Natural killer cell (primary cell): Measurements from ENCODE around the gene C22orf31. TPM values are rescaled to one million over a fixed set of nuclear protein-coding genes. Genes with fewer than 3 reads are reported as not detected.

Source experiments
- ATAC-seq, 3 donors: fragments of 150-1000 bp in 2 of 3; fragments of 200-7000 bp in 1 of 3; cut with Tn5 transposase; 1 replicate in 1 of 3; 2 replicates in 2 of 3; pipeline ENCODE4 v1.10.0; 2021; ENCODE audit warnings: mild to moderate bottlenecking in 2 of 3, moderate library complexity in 2 of 3
- DNase-seq, 2 donors: peaks; one replicate each; pipeline versions ENCODE4 v3.0.0 to v3.0.0-alpha.2; 2013 to 2021; ENCODE audit warnings: mixed read lengths in 1 of 2
- H3K27ac ChIP-seq: one replicate; pipeline ENCODE4 v1.5.1; 2013; ENCODE audit warnings: mild to moderate bottlenecking, low read length
- H3K27me3 ChIP-seq: one replicate; pipeline ENCODE4 v1.6.1; 2013; ENCODE audit warnings: low read length; ENCODE audit not compliant: control insufficient read depth, insufficient read depth
- H3K36me3 ChIP-seq: one replicate; pipeline ENCODE4 v1.6.1; 2013; ENCODE audit warnings: low read length; ENCODE audit not compliant: control insufficient read depth, insufficient read depth
- H3K4me1 ChIP-seq: one replicate; pipeline ENCODE4 v1.6.1; 2013; ENCODE audit warnings: low read length; ENCODE audit not compliant: control insufficient read depth, insufficient read depth
- H3K4me3 ChIP-seq: one replicate; pipeline ENCODE4 v1.5.1; 2013; ENCODE audit warnings: low read length
- H3K9me3 ChIP-seq: one replicate; pipeline ENCODE4 v1.6.1; 2013; ENCODE audit warnings: low read length; ENCODE audit not compliant: control insufficient read depth, insufficient read depth
- H3K27ac Mint-ChIP-seq, 2 donors: one replicate each; pipeline ENCODE4 v1.8.0; 2022; ENCODE audit warnings: mild to moderate bottlenecking in 2 of 2, mixed read lengths in 2 of 2, moderate library complexity in 1 of 2
- H3K27me3 Mint-ChIP-seq, 2 donors: one replicate each; pipeline ENCODE4 v1.8.0; 2022; ENCODE audit warnings: low read depth in 2 of 2, mixed read lengths in 2 of 2
- H3K36me3 Mint-ChIP-seq: one replicate; pipeline ENCODE4 v1.8.0; 2022; ENCODE audit warnings: mixed read lengths
- H3K4me1 Mint-ChIP-seq, 2 donors: one replicate each; pipeline ENCODE4 v1.8.0; 2022; ENCODE audit warnings: mixed read lengths in 2 of 2
- H3K4me3 Mint-ChIP-seq: one replicate; pipeline ENCODE4 v1.8.0; 2022; ENCODE audit warnings: mild to moderate bottlenecking, moderate library complexity, mixed read lengths
- H3K9me3 Mint-ChIP-seq, 2 donors: one replicate each; pipeline ENCODE4 v1.8.0; 2022; ENCODE audit warnings: mixed read lengths in 2 of 2
- CTCF ChIP-seq: fragments of 200-600 bp; IDR thresholded peaks from one replicate; pipeline ENCODE4 v1.8.0; 2022; ENCODE audit warnings: antibody characterized with exemption
- WGBS: methylation state at CpG from one replicate; pipeline ENCODE4 v1.1.7; 2013; ENCODE audit warnings: missing lambda C conversion rate; ENCODE audit not compliant: insufficient coverage; 5-methylcytosine and 5-hydroxymethylcytosine counted together
- intact Hi-C: fragments of 100-400 bp; cut with micrococcal nuclease; formaldehyde crosslinking; loops from one replicate; pipeline ENCODE4 v1.14.2; 2022
- total RNA-seq, 4 donors: library from RNA; stranded (reverse); fragments of 120-200 nt in 1 of 4; gene quantifications; one replicate each; pipeline versions ENCODE4 v1.2.3 to v1.2.4, GENCODE V29; 2013 to 2022

Gene C22orf31
- total RNA-seq, 3 donors from 2014 or later (not counting 1 experiment from before 2014, with no cell fraction given): not detected

- ATAC-seq (no peak), DNase-seq (no peak)
- Mint-ChIP-seq H3K36me3 (no peaks in the 10 kb centered on the region), H3K9me3 (no peaks in the 10 kb centered on the region), H3K4me3 (no peak overlapping the region), H3K4me1 (no peaks in the 10 kb centered on the region), H3K27ac (no peak overlapping the region), H3K27me3 (peaks cover 0 to 16% of the 10 kb centered on the region in 2 donors)
- Histone ChIP-seq H3K27me3 (no peaks in the 10 kb centered on the region), H3K27ac (no peak overlapping the region), H3K9me3 (no peaks in the 10 kb centered on the region), H3K36me3 (no peaks in the 10 kb centered on the region), H3K4me1 (no peaks in the 10 kb centered on the region), H3K4me3 (no peak overlapping the region)
- WGBS: 95% methylated on average over 24 of the region's 24 CpGs
- TF ChIP-seq CTCF: no peak
- intact Hi-C loops: no loop called here
Observed at GRCh38 chr22:29050457-29050856, 11.2 kb downstream of the C22orf31 start.

- Mint-ChIP-seq H3K36me3 (no peaks in the 10 kb centered on the region), H3K4me1 (no peaks in the 10 kb centered on the region), H3K27ac (no peak overlapping the region), H3K4me3 (no peak overlapping the region), H3K27me3 (peaks cover 0 to 9% of the 10 kb centered on the region in 2 donors), H3K9me3 (no peaks in the 10 kb centered on the region)
- H3K36me3 ChIP-seq: no peaks in the 10 kb centered on the region
- WGBS: 95% methylated on average over 38 of the region's 38 CpGs
- no peaks in the 10 kb centered on the region for H3K9me3 ChIP-seq
- TF ChIP-seq CTCF: no peak
- H3K27me3 ChIP-seq: no peaks in the 10 kb centered on the region
- DNase-seq (no peak), ATAC-seq (no peak)
- no peak overlapping the region for H3K27ac ChIP-seq
- no peaks in the 10 kb centered on the region for H3K4me1 ChIP-seq
- H3K4me3 ChIP-seq: no peak overlapping the region
- intact Hi-C loops: loop anchor here (10.0 kb wide), 1 partner anchor 1025 kb away; no protein-coding TSS in a partner anchor
Observed at GRCh38 chr22:29049655-29050263, 11.9 kb downstream of the C22orf31 start.

- 93% methylated on average over 31 of the region's 31 CpGs for WGBS
- no peak for ATAC-seq
Observed at GRCh38 chr22:29048822-29049654, 12.6 kb downstream of the C22orf31 start.

More at GRCh38 chr22:29048822-29049654, 12.6 kb downstream of the C22orf31 start:
- Histone ChIP-seq H3K9me3 (no peaks in the 10 kb centered on the region), H3K27ac (no peak overlapping the region), H3K4me1 (no peaks in the 10 kb centered on the region), H3K27me3 (no peaks in the 10 kb centered on the region), H3K4me3 (no peak overlapping the region), H3K36me3 (no peaks in the 10 kb centered on the region)
- intact Hi-C loops: loop anchor here (10.0 kb wide), 1 partner anchor 1024 kb away; no protein-coding TSS in a partner anchor
- Mint-ChIP-seq H3K36me3 (no peaks in the 10 kb centered on the region), H3K27ac (no peak overlapping the region), H3K9me3 (no peaks in the 10 kb centered on the region), H3K4me1 (no peaks in the 10 kb centered on the region), H3K27me3 (peaks cover 0 to 8% of the 10 kb centered on the region in 2 donors), H3K4me3 (no peak overlapping the region)
- no peak for TF ChIP-seq CTCF
- DNase-seq: no peak
